B cell (primary cell): Measurements from ENCODE around the gene LUZP1. TPM values are rescaled to one million over a fixed set of nuclear protein-coding genes. Genes with fewer than 3 reads are reported as not detected.

Source experiments
- ATAC-seq: fragments of 200-7000 bp; cut with Tn5 transposase; one replicate; pipeline ENCODE4 v1.10.0; 2021; ENCODE audit warnings: low read depth, mild to moderate bottlenecking, moderate number of reproducible peaks, moderate library complexity
- CTCF ChIA-PET: fragments of 350-600 bp; sonication (Branson Sonifier 250); formaldehyde crosslinking; loops from one replicate; lab custom pipeline; 2021; ENCODE audit warnings: antibody characterized with exemption, inconsistent platforms; lab: Charles Lee
- POLR2A ChIA-PET: fragments of 350-600 bp; sonication (Branson Sonifier 250); formaldehyde crosslinking; loops from one replicate; lab custom pipeline; 2021; ENCODE audit warnings: antibody characterized with exemption; lab: Charles Lee
- DNase-seq: peaks from one replicate; pipeline ENCODE4 v3.0.0; 2013
- H2AFZ ChIP-seq: 2 replicates; pipeline ENCODE4 v1.6.1; 2012; ENCODE audit warnings: mild to moderate bottlenecking, low read depth, low read length; ENCODE audit not compliant: insufficient read depth, poor library complexity, severe bottlenecking
- H3K27ac ChIP-seq, 2 donors: 1 replicate in 1 of 2; 2 replicates in 1 of 2; pipeline ENCODE4 v1.5.1; 2012 to 2013; ENCODE audit warnings: low read length in 2 of 2, mild to moderate bottlenecking in 2 of 2, moderate library complexity in 1 of 2
- H3K27me3 ChIP-seq, 4 experiments: fragments of 200-600 bp in 1 of 4; sonication (generic) in 1 of 4; replicated peaks in 1 of 4; 1 replicate in 2 of 4; 2 replicates in 2 of 4; pipeline versions ENCODE4 v1.6.1 to v1.7.0; 2013 to 2016; ENCODE audit warnings: low read length in 3 of 4, mild to moderate bottlenecking in 2 of 4, mixed read lengths in 1 of 4, moderate library complexity in 1 of 4; ENCODE audit not compliant: insufficient read depth in 4 of 4, control insufficient read depth in 3 of 4; ENCODE audit errors: control extremely low read depth in 1 of 4
- H3K36me3 ChIP-seq, 2 experiments: replicated peaks in 1 of 2; 1 replicate in 1 of 2; 2 replicates in 1 of 2; pipeline versions ENCODE4 v1.6.1 to v1.7.1; 2013; ENCODE audit warnings: low read length in 1 of 2; ENCODE audit not compliant: insufficient read depth in 2 of 2, control insufficient read depth in 1 of 2; ENCODE audit errors: control extremely low read depth in 1 of 2, extremely low read depth in 1 of 2
- H3K4me1 ChIP-seq, 2 donors: fragments of 200-600 bp in 1 of 2; sonication (generic) in 1 of 2; 1 replicate in 1 of 2; 2 replicates in 1 of 2; pipeline versions ENCODE4 v1.5.1 to v1.6.1; 2013 to 2017; ENCODE audit warnings: low read length in 2 of 2; ENCODE audit not compliant: control insufficient read depth in 2 of 2, insufficient read depth in 2 of 2
- H3K4me2 ChIP-seq: replicated peaks from 2 replicates; pipeline ENCODE3; 2012; ENCODE audit warnings: mild to moderate bottlenecking, low read depth, low read length; ENCODE audit not compliant: poor library complexity, severe bottlenecking
- H3K4me3 ChIP-seq, 5 experiments: fragments of 200-600 bp in 1 of 5; sonication (generic) in 1 of 5; 1 replicate in 3 of 5; 2 replicates in 2 of 5; pipeline versions ENCODE4 v1.5.1 to v1.7.0; 2011 to 2016; ENCODE audit warnings: low read length in 4 of 5, mild to moderate bottlenecking in 4 of 5, low read depth in 2 of 5, control low read depth in 1 of 5, moderate library complexity in 1 of 5; ENCODE audit not compliant: insufficient read depth in 1 of 5; ENCODE audit errors: control extremely low read depth in 1 of 5, extremely low read depth in 1 of 5
- H3K79me2 ChIP-seq: fragments of 200-600 bp; sonication (generic); one replicate; pipeline ENCODE4 v1.6.0; 2016; ENCODE audit warnings: low read length; ENCODE audit not compliant: control insufficient read depth, insufficient read depth
- H3K9ac ChIP-seq: fragments of 200-600 bp; sonication (generic); 2 replicates; pipeline ENCODE4 v1.6.1; 2017; ENCODE audit warnings: mild to moderate bottlenecking, low read length, moderate library complexity
- H3K9me3 ChIP-seq, 3 donors: one replicate each; pipeline versions ENCODE4 v1.6.1 to v1.7.1; 2013; ENCODE audit warnings: low read length in 2 of 3; ENCODE audit not compliant: control insufficient read depth in 2 of 3, insufficient read depth in 1 of 3; ENCODE audit errors: control extremely low read depth in 1 of 3
- H4K20me1 ChIP-seq: 2 replicates; pipeline ENCODE4 v1.6.0; 2012; ENCODE audit warnings: mild to moderate bottlenecking, low read length; ENCODE audit not compliant: insufficient read depth, control insufficient read depth, poor library complexity, severe bottlenecking
- H3K27ac Mint-ChIP-seq: one replicate; pipeline ENCODE4 v1.8.0; 2021; ENCODE audit warnings: mixed read lengths
- H3K27me3 Mint-ChIP-seq: one replicate; pipeline ENCODE4 v1.8.0; 2021; ENCODE audit warnings: mixed read lengths
- H3K4me1 Mint-ChIP-seq: one replicate; pipeline ENCODE4 v1.8.0; 2021; ENCODE audit warnings: mixed read lengths
- H3K4me3 Mint-ChIP-seq: one replicate; pipeline ENCODE4 v1.8.0; 2021; ENCODE audit warnings: mixed read lengths
- H3K9me3 Mint-ChIP-seq: one replicate; pipeline ENCODE4 v1.8.0; 2022; ENCODE audit warnings: mixed read lengths; ENCODE audit not compliant: insufficient read depth
- CTCF ChIP-seq: fragments of 200-600 bp; IDR thresholded peaks from one replicate; pipeline ENCODE4 v1.8.0; 2022; ENCODE audit warnings: antibody characterized with exemption, mild to moderate bottlenecking
- EZH2 ChIP-seq: IDR thresholded peaks from 2 replicates; pipeline ENCODE4 v1.6.1; 2012; ENCODE audit warnings: borderline replicate concordance, low read depth, mild to moderate bottlenecking, moderate library complexity, low read length; ENCODE audit not compliant: insufficient read depth, poor library complexity, severe bottlenecking
- WGBS: methylation state at CpG from one replicate; pipeline ENCODE4 v1.1.5; 2013; ENCODE audit warnings: missing lambda C conversion rate; ENCODE audit not compliant: insufficient coverage; 5-methylcytosine and 5-hydroxymethylcytosine counted together
- intact Hi-C: fragments of 100-400 bp; cut with micrococcal nuclease; formaldehyde crosslinking; loops from one replicate; pipeline ENCODE4 v1.10.0; 2022
- polyA plus RNA-seq: library from polyadenylated mRNA; depleted of rRNA; stranded (reverse); fragments of >200 nt; gene quantifications from 2 replicates; pipeline ENCODE4 v1.2.3, GENCODE V29; 2012
- total RNA-seq, 2 donors: library from RNA; stranded (reverse); fragments of 120-200 nt in 1 of 2; gene quantifications; 1 replicate in 1 of 2; 2 replicates in 1 of 2; pipeline versions ENCODE4 v1.2.3 to v1.2.4, GENCODE V29; 2013 to 2022

The LUZP1 gene
- total and polyA plus RNA-seq, 2 donors (not counting 1 experiment from before 2014, with no cell fraction given), result 2.0 to 12.9 TPM

GRCh38 chr1:23050201-23050600 lies 118.5 kb downstream of the LUZP1 start:
- Mint-ChIP-seq H3K27ac (no peak overlapping the region), H3K9me3 (no peaks in the 10 kb centered on the region), H3K27me3 (no peaks in the 10 kb centered on the region), H3K4me3 (no peak overlapping the region), H3K4me1 (peaks cover 4% of the 10 kb centered on the region)
- no peaks in the 10 kb centered on the region for H3K4me1 ChIP-seq
- no peak overlapping the region for H3K4me3 ChIP-seq
- intact Hi-C loops, result no loop called here
- H2AFZ ChIP-seq, result no peak overlapping the region
- no peak overlapping the region for H3K9ac ChIP-seq
- no peak overlapping the region for H3K27ac ChIP-seq
- peaks cover 4 to 18% of the 10 kb centered on the region in 2 experiments for H3K36me3 ChIP-seq
- CTCF ChIA-PET, result no interaction called here
- H3K79me2 ChIP-seq, result peaks cover 7% of the 10 kb centered on the region
- ATAC-seq, result no peak
- 100% methylated on average over 4 of the region's 7 CpGs for WGBS
- no peak for DNase-seq
- no peaks in the 10 kb centered on the region for H3K27me3 ChIP-seq
- H3K4me2 ChIP-seq, result no peak overlapping the region
- TF ChIP-seq EZH2 (no peak), CTCF (no peak)
- H4K20me1 ChIP-seq, result no peaks in the 10 kb centered on the region
- POLR2A ChIA-PET, result no interaction called here
- no peaks in the 10 kb centered on the region for H3K9me3 ChIP-seq

GRCh38 chr1:23044035-23044434 lies 124.6 kb downstream of the LUZP1 start:
- ATAC-seq, result no peak
- CTCF ChIA-PET, result interaction anchor here (0.6 to 1.4 kb wide), 2 partner anchors 10 to 453 kb away, joined by 3 read pairs; no protein-coding TSS in a partner anchor

More at GRCh38 chr1:23044035-23044434, 124.6 kb downstream of the LUZP1 start:
- Histone ChIP-seq H4K20me1 (peaks cover 17% of the 10 kb centered on the region), H3K4me1 (no peaks in the 10 kb centered on the region), H3K9me3 (no peaks in the 10 kb centered on the region), H3K27me3 (no peaks in the 10 kb centered on the region), H3K36me3 (peaks cover 0 to 2% of the 10 kb centered on the region in 2 experiments), H3K4me3 (no peak overlapping the region), H2AFZ (no peak overlapping the region), H3K9ac (no peak overlapping the region), H3K4me2 (no peak overlapping the region), H3K79me2 (peaks cover 32% of the 10 kb centered on the region), H3K27ac (no peak overlapping the region)
- no peak overlapping the region for H3K4me3 Mint-ChIP-seq
- H3K4me1 Mint-ChIP-seq, result peaks cover 11% of the 10 kb centered on the region
- no peak for TF ChIP-seq EZH2
- TF ChIP-seq CTCF, result no peak
- POLR2A ChIA-PET, result no interaction called here
- H3K27ac Mint-ChIP-seq, result no peak overlapping the region
- DNase-seq, result no peak
- WGBS, result no CpG with 5 or more reads among the region's 3 CpGs
- intact Hi-C loops, result no loop called here
- H3K27me3 Mint-ChIP-seq, result no peaks in the 10 kb centered on the region
- no peaks in the 10 kb centered on the region for H3K9me3 Mint-ChIP-seq
